Stimulated activated CD8-positive, alpha-beta memory T cell treated with anti-CD3 and anti-CD28 coated beads, Interleukin-7, amount 100 ng/mL, for 24 hours (primary cell): ENCODE data around the gene MTRR.
A peak's percentile ranks its signal among the peaks of the same experiment; 100 is the strongest.
"Not testable (repeated sequence)": the region's sequence is repeated elsewhere in the genome, so short reads cannot be mapped to it uniquely, and the experiment has no call there.

ENCODE experiments used
- DNase-seq: peaks from one replicate; pipeline ENCODE4 v3.0.0-alpha.2; 2020; ENCODE audit warnings: low read depth

Gene MTRR

DNA sequence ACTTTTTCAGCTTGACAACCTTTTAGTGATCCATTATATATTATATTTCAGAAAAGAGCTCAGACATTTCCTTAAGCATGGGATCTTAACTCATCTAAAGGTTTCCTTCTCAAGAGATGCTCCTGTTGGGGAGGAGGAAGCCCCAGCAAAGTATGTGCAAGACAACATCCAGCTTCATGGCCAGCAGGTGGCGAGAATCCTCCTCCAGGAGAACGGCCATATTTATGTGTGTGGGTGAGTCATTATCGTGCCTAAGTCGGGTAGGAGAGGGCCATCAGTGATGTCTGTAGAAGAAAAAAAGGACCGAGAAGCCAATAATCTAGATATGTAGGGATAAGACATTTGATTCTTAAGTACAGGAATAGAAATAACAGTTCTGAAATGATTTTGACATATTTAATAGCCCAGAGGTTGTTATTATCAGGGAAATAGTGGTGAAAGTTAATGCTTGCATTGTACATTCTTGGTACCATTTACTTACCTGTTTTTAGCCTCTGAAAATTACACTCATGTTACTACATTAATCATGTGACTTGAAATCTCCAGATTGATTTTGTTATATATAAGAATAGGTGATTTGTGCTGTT lies 28.2 kb downstream of the MTRR start:
- no peak for DNase-seq

DNA sequence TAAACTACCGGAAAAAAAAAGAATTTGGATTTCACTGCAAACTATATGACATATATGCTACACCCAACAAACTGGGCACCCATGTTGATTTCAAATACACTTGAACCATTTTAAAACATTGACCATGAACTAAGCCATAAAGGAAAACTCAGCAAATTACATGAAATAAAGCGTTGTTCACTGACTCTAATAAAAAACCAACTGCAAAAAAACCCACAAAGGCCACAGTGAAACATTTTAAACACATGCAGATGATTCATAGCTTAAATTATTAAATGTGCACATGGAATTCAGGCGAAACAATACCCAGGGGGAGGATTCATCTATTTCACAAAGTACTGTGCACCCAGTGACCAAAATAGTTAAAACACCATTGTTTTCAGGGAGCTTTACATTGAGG lies 33.3 kb downstream of the MTRR start:
- no peak for DNase-seq

DNA sequence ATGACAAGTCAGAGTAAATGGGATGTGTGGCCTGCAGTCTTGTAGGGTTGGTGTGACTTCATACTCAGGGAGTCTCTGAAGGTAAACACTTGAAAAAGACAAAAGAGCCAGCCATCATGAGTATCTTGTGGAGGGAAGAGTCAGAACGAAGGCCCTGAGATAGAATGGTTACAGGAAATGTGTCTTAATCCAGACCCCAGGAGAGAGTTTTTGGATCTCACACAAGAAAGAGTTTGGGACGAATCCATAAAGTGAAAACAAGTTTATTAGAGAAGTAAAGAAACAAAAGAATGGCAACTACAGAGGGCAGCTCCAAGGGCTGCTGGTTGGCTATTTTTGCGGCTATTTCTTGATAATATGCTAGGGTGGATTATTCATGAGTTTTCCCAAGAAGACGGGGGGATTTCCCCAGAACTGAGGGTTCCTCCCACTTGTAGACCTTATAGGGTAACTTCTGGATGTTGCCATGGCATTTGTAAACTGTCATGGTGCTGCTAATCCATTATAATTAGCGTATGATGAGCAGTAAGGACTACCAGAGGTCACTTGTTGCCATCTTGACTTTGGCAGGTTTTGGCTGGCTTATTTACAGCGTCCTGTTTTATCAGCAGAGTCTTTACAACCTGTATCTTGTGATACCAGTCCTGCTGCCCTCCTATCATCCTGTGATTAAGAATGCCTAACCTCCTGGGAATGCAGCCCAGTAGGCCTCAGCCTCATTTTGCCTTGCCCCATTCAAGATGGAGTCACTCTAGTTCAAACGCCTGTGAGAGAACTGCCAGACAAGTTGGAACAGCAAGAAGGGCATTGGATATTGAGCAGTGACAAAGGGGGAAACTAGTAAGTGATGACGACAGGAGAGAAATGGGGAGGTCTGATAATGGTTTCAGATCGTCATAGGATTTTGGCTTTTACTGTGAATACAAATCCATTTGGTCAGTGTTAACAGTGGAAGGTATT lies 34.0 kb downstream of the MTRR start:
- no peak for DNase-seq

DNA sequence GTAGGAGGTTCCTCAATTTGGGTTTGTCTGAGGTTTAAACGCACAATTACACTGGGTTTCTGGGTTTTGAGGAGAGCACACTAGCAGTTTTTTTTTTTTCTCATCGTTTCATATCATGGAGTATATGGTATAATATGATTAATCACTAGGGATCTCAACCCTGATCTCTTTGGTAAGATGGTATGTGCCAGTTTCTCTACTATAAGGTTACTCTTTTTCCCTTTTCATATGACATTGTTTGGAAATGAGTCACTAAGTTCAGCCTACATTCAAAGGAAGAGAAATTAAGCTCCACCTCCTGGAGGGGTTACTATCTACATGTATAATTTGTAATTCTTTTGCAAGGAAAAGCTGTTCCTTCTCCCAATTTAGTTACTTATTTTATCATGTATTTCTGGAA lies 35.2 kb downstream of the MTRR start:
- DNase-seq = no peak

- DNase-seq = no peak
These were observed 38.7 kb downstream of the MTRR start for GRCh38 chr5:7907612-7908011.

- DNase-seq = no peak
These were observed 39.4 kb downstream of the MTRR start for GRCh38 chr5:7908317-7908716.

DNA sequence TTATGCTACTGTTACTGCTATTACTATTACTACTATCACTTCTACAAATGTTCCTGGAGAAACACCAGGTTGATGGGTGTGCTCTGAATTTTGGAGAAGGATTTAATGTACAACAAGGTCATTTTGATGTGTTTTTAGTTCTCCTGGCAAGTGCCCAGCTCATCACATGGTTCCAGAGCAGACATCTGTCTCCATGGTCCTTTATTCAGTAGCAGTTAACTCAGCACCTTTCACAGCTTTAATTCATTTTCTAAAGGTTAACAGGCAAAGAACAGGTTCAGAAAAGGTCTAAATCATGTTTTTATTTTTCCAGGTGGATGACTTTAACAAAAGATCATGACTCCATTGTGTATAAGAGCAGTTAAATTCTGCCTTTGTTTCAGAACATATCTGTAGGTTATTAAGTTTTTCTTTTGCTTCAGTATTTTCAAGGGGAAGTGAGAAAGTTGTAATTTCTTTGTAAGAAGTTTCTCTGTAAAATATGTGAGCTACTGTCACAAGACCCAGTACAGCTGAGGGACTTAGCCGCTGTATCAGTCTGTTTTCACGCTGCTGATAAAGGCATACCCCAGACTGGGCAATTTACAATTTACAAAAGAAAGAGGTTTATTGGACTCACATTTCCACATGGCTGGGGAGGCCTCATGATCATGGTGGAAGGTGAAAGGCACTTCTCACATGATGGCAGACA lies 41.9 kb downstream of the MTRR start:
- DNase-seq = no peak

GRCh38 chr5:7911429-7911771 lies 42.5 kb downstream of the MTRR start:
- DNase-seq = not testable (repeated sequence)

GRCh38 chr5:7916171-7916804 lies 47.3 kb downstream of the MTRR start:
- DNase-seq = no peak

DNA sequence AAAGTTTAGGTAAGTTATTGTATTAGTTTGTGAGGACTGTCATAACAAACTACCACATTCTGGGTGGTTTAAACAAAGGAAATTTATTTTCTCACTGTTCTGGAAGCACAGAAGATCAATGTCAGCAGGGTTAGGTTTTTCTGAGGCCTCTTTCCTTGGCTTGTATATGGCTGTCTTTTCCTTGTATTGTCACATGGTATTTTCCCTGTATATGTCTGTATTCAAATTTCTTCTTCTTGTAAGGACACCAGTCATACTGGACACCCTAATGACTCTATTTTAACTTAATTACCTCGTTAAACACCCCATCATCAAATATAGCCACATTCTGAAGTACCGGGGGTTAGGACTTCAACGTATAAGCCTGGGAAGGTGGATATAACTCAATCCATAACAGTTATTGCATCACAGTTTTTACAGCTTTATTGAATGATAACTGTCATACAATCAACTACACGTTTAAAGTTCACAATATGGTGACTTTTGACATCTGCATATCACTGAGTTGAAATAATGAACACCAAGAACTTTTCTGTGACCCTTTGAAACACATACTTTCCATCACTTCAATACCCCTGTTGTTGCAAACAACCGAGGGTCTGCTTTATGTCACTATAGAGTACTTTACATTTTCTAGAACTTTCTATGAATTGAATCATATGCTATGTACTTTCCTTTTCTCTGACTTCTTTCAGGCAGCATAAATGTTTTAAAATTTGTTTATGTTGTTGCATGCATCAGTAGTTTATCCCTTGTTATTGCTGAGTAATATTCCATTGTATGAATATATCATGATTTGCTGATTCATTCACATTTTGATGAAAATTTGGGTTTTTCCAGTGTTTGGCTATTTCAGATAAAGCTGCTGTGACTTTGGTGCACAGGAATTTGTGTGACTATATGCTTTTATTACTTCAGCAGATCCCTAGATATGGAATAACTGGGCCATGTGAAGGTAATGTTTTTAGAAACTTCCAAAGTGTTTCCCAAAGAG lies 48.5 kb downstream of the MTRR start:
- no peak for DNase-seq

DNA sequence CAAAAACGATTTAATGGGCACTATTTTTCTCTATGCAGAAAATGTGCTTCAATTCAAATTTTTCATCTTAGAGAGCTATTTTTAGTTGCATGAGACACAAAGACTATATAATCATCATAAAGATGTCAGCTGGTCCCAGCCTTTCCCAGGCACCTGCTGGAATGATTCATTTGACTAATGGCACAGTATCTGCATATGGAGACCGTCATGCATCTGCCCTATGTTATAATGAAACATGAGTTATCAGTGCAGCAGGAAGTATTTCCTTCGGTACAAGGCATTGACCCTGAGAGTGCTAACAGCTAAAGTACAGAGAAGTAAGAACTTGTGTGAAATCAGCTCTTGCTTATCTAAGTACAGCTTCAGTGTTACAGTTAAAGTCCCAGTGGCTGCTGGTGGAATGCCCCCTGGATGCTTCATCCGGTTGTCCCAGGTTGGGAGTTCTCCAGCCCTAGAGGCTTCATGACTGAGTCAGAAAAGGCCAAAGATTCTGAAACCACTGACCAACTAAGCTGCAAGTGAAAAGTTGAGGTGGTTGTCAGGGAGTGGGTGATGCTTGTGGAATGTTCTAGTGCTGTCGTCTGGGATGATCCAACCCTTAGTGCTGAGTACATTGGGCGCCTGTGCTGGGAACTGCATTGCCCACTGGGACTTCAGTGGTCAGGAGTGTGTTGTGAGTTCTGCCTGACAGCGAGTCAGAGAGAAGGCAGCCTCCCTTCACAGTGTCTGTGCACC lies 57.2 kb downstream of the MTRR start:
- DNase-seq = no peak

DNA sequence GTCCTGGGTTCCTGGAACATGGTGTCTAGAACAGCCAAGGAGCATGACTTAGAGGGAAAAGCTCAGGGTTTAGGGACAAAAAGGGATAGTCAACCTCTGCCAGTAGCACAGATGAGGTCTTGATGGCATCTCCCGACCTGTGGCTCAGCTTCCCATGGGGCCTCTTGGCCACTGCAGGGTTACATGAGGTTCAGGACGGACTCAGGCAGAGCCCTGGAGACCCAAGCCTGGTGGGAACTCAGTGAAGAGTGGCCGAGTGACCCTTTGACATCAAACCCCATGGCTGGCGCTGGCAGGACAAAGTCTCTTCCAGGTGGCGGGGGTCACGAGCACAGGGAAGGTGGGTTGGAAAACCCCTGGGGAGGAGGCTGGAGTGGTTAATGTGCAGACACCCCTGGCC lies 57.8 kb downstream of the MTRR start:
- no peak for DNase-seq

- peak; percentile 10 for DNase-seq
These were observed 58.8 kb downstream of the MTRR start for GRCh38 chr5:7927466-7928375.

GRCh38 chr5:7930011-7930410 lies 61.1 kb downstream of the MTRR start:
- no peak for DNase-seq

DNA sequence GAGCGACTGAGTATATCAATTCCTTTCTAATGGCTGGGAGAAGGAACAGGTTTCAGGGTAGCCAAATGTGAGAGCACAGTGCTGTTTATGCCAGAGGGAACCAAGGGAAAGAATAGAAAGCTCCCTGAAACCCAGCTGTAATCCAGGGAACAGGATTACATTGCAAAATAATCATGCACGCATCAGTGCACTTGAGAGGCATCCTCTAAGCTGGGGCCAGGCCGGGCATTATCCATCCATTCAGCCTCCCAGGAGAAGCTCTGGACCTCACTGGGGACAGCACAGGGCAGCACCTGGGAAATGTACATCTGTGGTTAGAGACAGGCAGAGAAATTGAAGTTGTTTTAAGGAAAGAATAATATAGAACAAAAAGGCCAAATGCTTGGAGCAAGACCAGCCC lies 72.7 kb downstream of the MTRR start:
- no peak for DNase-seq

- no peak for DNase-seq
These were observed 78.4 kb downstream of the MTRR start for GRCh38 chr5:7947301-7947700.
